Mesenchymal stem cell (in vitro differentiated cells and primary cell): ENCODE data around the gene GNG7.

ENCODE experiments used
- DNase-seq: peaks from one replicate; pipeline ENCODE4 v3.0.0-alpha.2; 2013
- H2AFZ ChIP-seq: one replicate; pipeline ENCODE4 v1.6.1; 2013; ENCODE audit warnings: low read depth, mild to moderate bottlenecking, control low read depth, inconsistent platforms, low read length, moderate library complexity
- H2AK5ac ChIP-seq: 2 replicates; pipeline ENCODE4 v1.6.1; 2013; ENCODE audit warnings: low read length, moderate library complexity, mild to moderate bottlenecking, inconsistent platforms; ENCODE audit not compliant: severe bottlenecking
- H2BK120ac ChIP-seq: one replicate; pipeline ENCODE4 v1.6.1; 2013; ENCODE audit warnings: low read depth, mild to moderate bottlenecking, inconsistent platforms, low read length, moderate library complexity
- H2BK12ac ChIP-seq, 2 experiments: one replicate each; pipeline ENCODE4 v1.6.1; 2013; ENCODE audit warnings: inconsistent platforms in 2 of 2, low read length in 2 of 2, mild to moderate bottlenecking in 2 of 2, moderate library complexity in 2 of 2, control low read depth in 1 of 2
- H2BK15ac ChIP-seq: one replicate; pipeline ENCODE4 v1.6.1; 2013; ENCODE audit warnings: mild to moderate bottlenecking, low read depth, inconsistent platforms; ENCODE audit not compliant: poor library complexity, severe bottlenecking
- H2BK5ac ChIP-seq: 2 replicates; pipeline ENCODE4 v1.6.1; 2013; ENCODE audit warnings: low read depth, mild to moderate bottlenecking, low read length, control low read depth, inconsistent platforms; ENCODE audit not compliant: poor library complexity, severe bottlenecking
- H3K14ac ChIP-seq, 2 experiments: one replicate each; pipeline ENCODE4 v1.6.1; 2013; ENCODE audit warnings: inconsistent platforms in 2 of 2, low read length in 2 of 2, control low read depth in 1 of 2, mild to moderate bottlenecking in 1 of 2, moderate library complexity in 1 of 2
- H3K18ac ChIP-seq, 2 experiments: one replicate each; pipeline ENCODE4 v1.6.1; 2013; ENCODE audit warnings: inconsistent platforms in 2 of 2, low read length in 2 of 2, control low read depth in 1 of 2, low read depth in 1 of 2, mild to moderate bottlenecking in 1 of 2
- H3K23ac ChIP-seq, 2 experiments: one replicate each; pipeline ENCODE4 v1.6.1; 2013; ENCODE audit warnings: inconsistent platforms in 2 of 2, low read length in 2 of 2, mild to moderate bottlenecking in 2 of 2, moderate library complexity in 2 of 2, control low read depth in 1 of 2
- H3K27ac ChIP-seq: 2 replicates; pipeline ENCODE4 v1.5.1; 2013; ENCODE audit warnings: mild to moderate bottlenecking, moderate library complexity, low read length, control low read depth, inconsistent platforms; ENCODE audit not compliant: poor library complexity, severe bottlenecking
- H3K27me3 ChIP-seq, 2 experiments: 2 replicates each; pipeline versions ENCODE4 v1.6.1 to v1.7.0; 2013; ENCODE audit warnings: low read length in 2 of 2, mild to moderate bottlenecking in 2 of 2, moderate library complexity in 2 of 2, control low read depth in 1 of 2, inconsistent platforms in 1 of 2; ENCODE audit not compliant: control insufficient read depth in 1 of 2, insufficient read depth in 1 of 2
- H3K36me3 ChIP-seq, 2 experiments: 2 replicates each; pipeline versions ENCODE4 v1.6.1 to v1.7.0; 2013; ENCODE audit warnings: low read length in 2 of 2, control low read depth in 1 of 2, inconsistent platforms in 1 of 2, low read depth in 1 of 2, mild to moderate bottlenecking in 1 of 2; ENCODE audit not compliant: insufficient read depth in 2 of 2, control insufficient read depth in 1 of 2
- H3K4ac ChIP-seq, 2 experiments: one replicate each; pipeline ENCODE4 v1.6.1; 2013; ENCODE audit warnings: inconsistent platforms in 2 of 2, low read length in 2 of 2, mild to moderate bottlenecking in 2 of 2, moderate library complexity in 2 of 2, control low read depth in 1 of 2, low read depth in 1 of 2
- H3K4me1 ChIP-seq: 2 replicates; pipeline ENCODE4 v1.6.1; 2013; ENCODE audit warnings: low read depth, low read length, control low read depth; ENCODE audit not compliant: control insufficient read depth, insufficient read depth
- H3K4me2 ChIP-seq: 2 replicates; pipeline ENCODE4 v1.6.1; 2013; ENCODE audit warnings: low read length, mild to moderate bottlenecking, inconsistent platforms; ENCODE audit not compliant: poor library complexity, severe bottlenecking
- H3K4me3 ChIP-seq, 2 experiments: 2 replicates each; pipeline versions ENCODE4 v1.5.1 to v1.7.0; 2013; ENCODE audit warnings: low read length in 2 of 2, mild to moderate bottlenecking in 2 of 2, control low read depth in 1 of 2, low read depth in 1 of 2; ENCODE audit not compliant: insufficient read depth in 1 of 2
- H3K79me1 ChIP-seq: replicated peaks from 2 replicates; pipeline ENCODE4 v1.6.1; 2013; ENCODE audit warnings: mild to moderate bottlenecking, control low read depth, low read length, inconsistent platforms; ENCODE audit not compliant: poor library complexity, severe bottlenecking
- H3K9ac ChIP-seq: 2 replicates; pipeline ENCODE4 v1.7.0; 2013; ENCODE audit warnings: mild to moderate bottlenecking, low read length, moderate library complexity
- H3K9me3 ChIP-seq: 2 replicates; pipeline ENCODE4 v1.7.0; 2013; ENCODE audit warnings: mild to moderate bottlenecking, low read length; ENCODE audit not compliant: control insufficient read depth
- H4K8ac ChIP-seq: one replicate; pipeline ENCODE4 v1.6.1; 2013; ENCODE audit warnings: inconsistent platforms, mild to moderate bottlenecking, low read length, moderate library complexity
- H4K91ac ChIP-seq: one replicate; pipeline ENCODE4 v1.6.1; 2013; ENCODE audit warnings: mild to moderate bottlenecking, low read length, inconsistent platforms
- WGBS: methylation state at CpG from one replicate; pipeline ENCODE4 v1.1.7; 2013; ENCODE audit warnings: mixed read lengths; 5-methylcytosine and 5-hydroxymethylcytosine counted together

GNG7 gene

DNA sequence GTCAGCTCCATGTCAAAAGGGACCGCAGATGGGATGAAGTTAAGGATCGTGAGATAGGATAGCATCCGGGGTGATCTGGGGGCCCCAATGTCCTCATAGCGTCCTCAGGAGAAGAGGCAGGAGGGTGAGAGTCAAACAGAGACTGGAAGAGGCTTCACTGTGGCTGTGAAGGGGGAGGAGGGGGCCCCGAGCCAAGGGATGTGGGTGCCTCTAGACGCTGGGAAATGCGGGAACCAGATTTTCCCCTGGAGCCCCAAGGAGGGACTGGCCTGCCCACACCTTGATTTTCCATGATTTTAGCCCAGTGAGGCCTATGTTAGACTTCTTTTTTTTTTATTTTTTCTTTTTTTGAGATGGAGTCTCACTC is 61.2 kb downstream of the GNG7 start:
- H4K8ac ChIP-seq, result no peak overlapping the region
- H3K14ac ChIP-seq, result no peak overlapping the region
- no peak overlapping the region for H2BK120ac ChIP-seq
- WGBS, result 81% methylated on average over 7 of the region's 7 CpGs
- H2AK5ac ChIP-seq, result no peak overlapping the region
- H3K4me1 ChIP-seq, result peaks cover 15% of the 10 kb centered on the region
- no peak overlapping the region for H3K9ac ChIP-seq
- H2AFZ ChIP-seq, result no peak overlapping the region
- no peaks in the 10 kb centered on the region for H3K36me3 ChIP-seq
- H3K27me3 ChIP-seq, result peaks cover 18 to 49% of the 10 kb centered on the region in 2 experiments
- H2BK12ac ChIP-seq, result no peak overlapping the region
- no peak overlapping the region for H3K23ac ChIP-seq
- no peak overlapping the region for H3K4me3 ChIP-seq
- H3K27ac ChIP-seq, result no peak overlapping the region
- H2BK5ac ChIP-seq, result no peak overlapping the region
- no peaks in the 10 kb centered on the region for H3K9me3 ChIP-seq
- no peaks in the 10 kb centered on the region for H3K79me1 ChIP-seq
- H2BK15ac ChIP-seq, result no peak overlapping the region
- H3K4ac ChIP-seq, result no peak overlapping the region
- no peak overlapping the region for H3K4me2 ChIP-seq
- no peak overlapping the region for H4K91ac ChIP-seq
- DNase-seq, result no peak
- no peak overlapping the region for H3K18ac ChIP-seq

DNA sequence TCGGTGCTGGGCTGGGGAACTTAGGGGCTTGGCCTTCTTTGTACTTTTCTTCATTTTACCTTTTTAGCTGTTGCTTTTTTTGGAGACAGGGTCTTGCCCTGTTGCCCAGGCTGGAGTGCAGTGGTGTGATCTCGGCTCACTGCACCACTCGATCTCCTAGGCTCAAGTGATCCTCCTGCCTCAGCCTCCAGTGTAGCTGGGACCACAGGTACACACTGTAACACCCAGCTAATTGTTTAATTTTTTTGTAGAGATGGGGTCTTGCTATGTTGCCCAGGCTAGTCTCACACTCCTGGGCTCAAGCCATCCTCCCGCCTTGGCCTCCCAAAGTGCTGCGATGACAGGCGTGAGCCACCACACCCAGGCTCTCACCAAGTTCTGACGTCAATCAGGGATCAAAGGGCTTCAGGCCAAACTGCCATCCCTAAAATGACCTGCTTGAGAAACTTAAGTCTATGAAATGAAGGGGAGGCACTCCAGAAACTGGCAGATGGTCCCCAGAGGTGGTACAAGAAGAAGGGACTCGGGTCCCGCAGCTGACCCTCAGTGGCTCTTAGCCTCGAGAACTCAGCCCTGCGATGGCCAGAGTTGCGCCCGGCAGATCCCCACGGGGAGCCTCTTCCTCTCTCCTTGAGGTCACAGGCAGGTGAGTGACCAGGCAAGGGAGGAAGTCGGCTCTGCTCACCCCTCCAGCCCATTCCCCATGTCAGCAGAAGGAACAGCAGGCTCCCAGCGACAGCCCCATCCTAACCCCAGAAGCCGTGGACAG is 61.7 kb downstream of the GNG7 start:
- Histone ChIP-seq H3K36me3 (no peaks in the 10 kb centered on the region), H3K27me3 (peaks cover 15 to 48% of the 10 kb centered on the region in 2 experiments), H2AFZ (no peak overlapping the region), H3K9me3 (no peaks in the 10 kb centered on the region), H3K27ac (no peak overlapping the region), H3K14ac (no peak overlapping the region), H3K4me3 (no peak overlapping the region), H2BK15ac (no peak overlapping the region), H2BK120ac (no peak overlapping the region), H3K23ac (no peak overlapping the region), H4K91ac (no peak overlapping the region), H3K4me2 (no peak overlapping the region), H2BK5ac (no peak overlapping the region), H4K8ac (no peak overlapping the region), H3K79me1 (no peaks in the 10 kb centered on the region), H3K9ac (no peak overlapping the region), H3K4ac (no peak overlapping the region), H3K18ac (no peak overlapping the region), H3K4me1 (peaks cover 15% of the 10 kb centered on the region), H2AK5ac (no peak overlapping the region), H2BK12ac (no peak overlapping the region)
- DNase-seq, result no peak
- WGBS, result 91% methylated on average over 17 of the region's 17 CpGs

DNA sequence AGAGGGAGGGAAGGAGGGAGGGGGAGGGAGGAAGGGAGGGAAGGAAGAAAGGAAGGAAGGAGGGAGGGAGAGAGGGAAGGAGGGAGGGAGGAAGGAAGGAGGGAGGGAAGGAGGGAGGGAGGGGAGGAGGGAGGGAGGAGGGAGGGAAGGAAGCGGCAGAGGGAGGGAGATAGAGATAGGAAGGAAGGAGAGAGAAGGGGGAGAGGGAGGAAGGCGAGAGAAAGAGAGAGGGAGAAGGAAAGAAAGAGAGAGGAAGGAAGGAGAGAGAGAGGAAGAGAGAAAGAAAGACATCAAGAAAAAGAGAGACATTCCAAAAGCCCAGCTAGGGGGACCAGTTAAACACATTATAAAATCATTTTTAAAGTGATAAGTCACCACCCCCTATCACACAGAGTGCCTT is 62.5 kb downstream of the GNG7 start:
- Histone ChIP-seq H3K79me1 (no peaks in the 10 kb centered on the region), H3K9me3 (no peaks in the 10 kb centered on the region), H3K27ac (no peak overlapping the region), H4K91ac (no peak overlapping the region), H2AFZ (no peak overlapping the region), H3K4ac (no peak overlapping the region), H3K27me3 (peaks cover 11 to 46% of the 10 kb centered on the region in 2 experiments), H3K9ac (no peak overlapping the region), H2AK5ac (no peak overlapping the region), H3K14ac (no peak overlapping the region), H3K23ac (no peak overlapping the region), H2BK5ac (no peak overlapping the region), H2BK15ac (no peak overlapping the region), H2BK12ac (no peak overlapping the region), H3K4me1 (peaks cover 15% of the 10 kb centered on the region), H3K4me2 (no peak overlapping the region), H4K8ac (no peak overlapping the region), H3K4me3 (no peak overlapping the region), H3K18ac (no peak overlapping the region), H2BK120ac (no peak overlapping the region), H3K36me3 (no peaks in the 10 kb centered on the region)
- WGBS, result 69% methylated on average over 2 of the region's 2 CpGs
- no peak for DNase-seq

DNA sequence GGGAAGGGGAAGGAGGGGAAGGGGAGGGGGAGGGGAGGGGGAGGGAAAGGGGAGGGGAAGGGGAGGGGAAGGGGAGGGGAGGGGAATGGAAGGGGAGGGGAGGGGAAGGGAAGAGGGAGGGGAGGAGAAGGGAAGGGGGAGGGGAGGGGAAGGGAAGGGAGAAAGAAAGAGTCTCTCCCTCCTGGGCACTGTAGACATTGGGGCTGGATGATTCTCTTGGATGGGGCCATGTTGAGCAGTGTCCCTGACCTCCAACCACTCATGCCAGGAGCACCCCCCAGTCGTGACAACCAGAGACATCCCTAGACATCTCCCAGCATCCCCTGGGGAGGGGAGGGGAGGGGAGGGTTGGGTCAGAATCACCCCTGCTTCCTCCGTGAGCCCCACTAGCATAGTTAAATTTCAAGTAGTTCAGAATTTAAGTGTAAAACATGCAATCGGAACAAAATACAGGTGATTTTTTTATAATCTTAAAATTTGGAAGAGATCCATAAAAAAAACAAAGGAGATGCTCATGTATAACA is 64.0 kb downstream of the GNG7 start:
- no peak overlapping the region for H4K91ac ChIP-seq
- no peak overlapping the region for H3K27ac ChIP-seq
- H3K9ac ChIP-seq, result no peak overlapping the region
- no peak overlapping the region for H3K23ac ChIP-seq
- no peak overlapping the region for H2BK15ac ChIP-seq
- DNase-seq, result no peak
- no peak overlapping the region for H3K4ac ChIP-seq
- no peak overlapping the region for H2AFZ ChIP-seq
- H3K79me1 ChIP-seq, result no peaks in the 10 kb centered on the region
- no peak overlapping the region for H3K14ac ChIP-seq
- peaks cover 15% of the 10 kb centered on the region for H3K4me1 ChIP-seq
- H2BK120ac ChIP-seq, result no peak overlapping the region
- H2BK5ac ChIP-seq, result no peak overlapping the region
- no peak overlapping the region for H3K18ac ChIP-seq
- no peaks in the 10 kb centered on the region for H3K36me3 ChIP-seq
- no peak overlapping the region for H2AK5ac ChIP-seq
- peaks cover 11 to 48% of the 10 kb centered on the region in 2 experiments for H3K27me3 ChIP-seq
- H3K4me2 ChIP-seq, result no peak overlapping the region
- no peak overlapping the region for H4K8ac ChIP-seq
- no peak overlapping the region for H3K4me3 ChIP-seq
- no peak overlapping the region for H2BK12ac ChIP-seq
- no CpG with 5 or more reads among the region's 3 CpGs for WGBS
- no peaks in the 10 kb centered on the region for H3K9me3 ChIP-seq
